Panc1 (cell line): ENCODE results near the gene SLC38A10. TPM values are rescaled to one million over a fixed set of nuclear protein-coding genes. Genes with fewer than 3 reads are reported as not detected.

Source experiments
- ATAC-seq: fragments of 200-7000 bp; cut with Tn5 transposase; 2 replicates; pipeline ENCODE4 v1.9.1; 2020; ENCODE audit warnings: mild to moderate bottlenecking, moderate library complexity
- BruUV-seq: library from RNA; stranded (reverse); fragments of 400-500 nt; replicated peaks from 2 replicates; lab custom pipeline; 2021; lab: Mats Ljungman, UMichigan
- CTCF ChIA-PET: fragments of 300-600 bp; sonication (Branson Sonifier 250); formaldehyde crosslinking; loops from one replicate; lab custom pipeline; 2022; ENCODE audit warnings: antibody characterized with exemption; lab: Charles Lee
- POLR2A ChIA-PET: fragments of 300-600 bp; sonication (Branson Sonifier 250); formaldehyde crosslinking; loops from one replicate; lab custom pipeline; 2022; ENCODE audit warnings: antibody characterized with exemption; lab: Charles Lee
- DNase-seq: peaks from one replicate; pipeline ENCODE4 v3.0.0-alpha.2; 2010; ENCODE audit warnings: low read depth, low spot score
- H3K27ac ChIP-seq: 2 replicates; pipeline ENCODE4 v1.5.1; 2011; ENCODE audit warnings: mild to moderate bottlenecking, low read length, inconsistent platforms
- H3K27me3 ChIP-seq: fragments of 200-500 bp; sonication (Bioruptor generic); 2 replicates; pipeline ENCODE4 v1.6.0; 2014; ENCODE audit warnings: low read length, inconsistent platforms; ENCODE audit not compliant: control insufficient read depth, insufficient read depth
- H3K36me3 ChIP-seq: fragments of 200-500 bp; sonication (Bioruptor generic); 2 replicates; pipeline ENCODE4 v1.5.1; 2014; ENCODE audit warnings: inconsistent platforms, mild to moderate bottlenecking, low read length, moderate library complexity; ENCODE audit not compliant: control insufficient read depth, insufficient read depth
- H3K4me1 ChIP-seq: 2 replicates; pipeline ENCODE4 v1.5.1; 2011; ENCODE audit warnings: inconsistent platforms, mild to moderate bottlenecking, low read length, moderate library complexity; ENCODE audit not compliant: control insufficient read depth, insufficient read depth
- H3K4me3 ChIP-seq, 2 experiments: 2 replicates each; pipeline ENCODE4 v1.5.1; 2011 to 2012; ENCODE audit warnings: low read depth in 2 of 2, low read length in 2 of 2, mild to moderate bottlenecking in 2 of 2, inconsistent platforms in 1 of 2, moderate library complexity in 1 of 2
- H3K9me3 ChIP-seq: fragments of 200-500 bp; sonication (Bioruptor generic); 2 replicates; pipeline ENCODE4 v1.5.1; 2014; ENCODE audit warnings: low read depth, mild to moderate bottlenecking, inconsistent platforms, low read length, moderate library complexity; ENCODE audit not compliant: control insufficient read depth, insufficient read depth
- CTCF ChIP-seq: fragments of 450-650 bp; IDR thresholded peaks from 2 replicates; pipeline ENCODE4 v1.5.1; 2017; ENCODE audit warnings: mild to moderate bottlenecking
- POLR2AphosphoS5 ChIP-seq: IDR thresholded peaks from 2 replicates; pipeline ENCODE4 v1.6.1; 2012; ENCODE audit warnings: mild to moderate bottlenecking, low read depth, low read length, moderate library complexity
- REST ChIP-seq, 2 experiments: IDR thresholded peaks; 2 replicates each; pipeline ENCODE4 v1.6.1; 2011 to 2012; ENCODE audit warnings: low read depth in 2 of 2, control low read depth in 1 of 2, low read length in 1 of 2, mild to moderate bottlenecking in 1 of 2, moderate library complexity in 1 of 2; ENCODE audit not compliant: insufficient read depth in 1 of 2
- SIN3A ChIP-seq: IDR thresholded peaks from 2 replicates; pipeline ENCODE4 v1.6.1; 2012; ENCODE audit warnings: low read depth, mild to moderate bottlenecking, low read length, moderate library complexity, borderline replicate concordance; ENCODE audit not compliant: insufficient read depth
- TCF7L2 ChIP-seq: IDR thresholded peaks from 2 replicates; pipeline ENCODE4 v1.6.1; 2011; ENCODE audit warnings: mild to moderate bottlenecking, low read depth, low read length, inconsistent platforms
- in situ Hi-C: cut with HindIII; loops from 2 replicates; pipeline ENCODE4 v1.10.0; 2016; ENCODE audit warnings: low sequenced_read_pairs, low pct_unique_long_range_greater_than_20kb
- intact Hi-C: fragments of 100-400 bp; cut with micrococcal nuclease; formaldehyde crosslinking; loops from one replicate; pipeline ENCODE4 v1.10.0; 2022; ENCODE audit not compliant: unreplicated experiment
- total RNA-seq: library from RNA; stranded (reverse); gene quantifications from one replicate; pipeline ENCODE4 v1.2.1, GENCODE V29; 2021; ENCODE audit not compliant: unreplicated experiment

SLC38A10 gene
- total RNA-seq, 1 experiment from 2014 or later: 188 TPM

- no peak overlapping the region for H3K27ac ChIP-seq
- ATAC-seq: no peak; the same call in 1 of the 2 replicates
- CTCF ChIA-PET: interaction anchor here (1.6 kb wide), 1 partner anchor 23 kb away, joined by 5 read pairs; no protein-coding TSS in a partner anchor
- no peak for DNase-seq
- TF ChIP-seq POLR2AphosphoS5: no peak
- no peak for TF ChIP-seq TCF7L2
- TF ChIP-seq REST (IDR thresholded peaks at IDR 0.05; ENCODE audit: insufficient read depth in 1 of 2, low read depth in 2 of 2, low read length in 1 of 2): no peak
- BruUV-seq: no TSS peak
- no peaks in the 10 kb centered on the region for H3K9me3 ChIP-seq
- intact Hi-C loops: no loop called here
- H3K36me3 ChIP-seq: no peaks in the 10 kb centered on the region
- H3K27me3 ChIP-seq: no peaks in the 10 kb centered on the region
- POLR2A ChIA-PET: interaction anchor here (1.0 kb wide), 1 partner anchor 76 kb away, joined by 5 read pairs; the partner anchor contains the start of genes NDUFAF8 and TEPSIN
- H3K4me3 ChIP-seq: no peak overlapping the region
- in situ Hi-C loops: no loop called here
- H3K4me1 ChIP-seq: peaks cover 14% of the 10 kb centered on the region
Measured at GRCh38 chr17:81314398-81315081, 19.4 kb upstream of the SLC38A10 start.

GRCh38 chr17:81313776-81314397 is 18.8 kb upstream of the SLC38A10 start:
- in situ Hi-C loops (no loop called here), intact Hi-C loops (no loop called here)
- TF ChIP-seq REST (IDR thresholded peaks at IDR 0.05; ENCODE audit: insufficient read depth in 1 of 2, low read depth in 2 of 2, low read length in 1 of 2) (no peak), SIN3A (no peak), CTCF (no peak), TCF7L2 (no peak), POLR2AphosphoS5 (no peak)
- no peak overlapping the region for H3K27ac ChIP-seq
- H3K36me3 ChIP-seq: no peaks in the 10 kb centered on the region
- CTCF ChIA-PET: interaction anchor here (0.5 to 1.6 kb wide), 2 partner anchors 8 to 22 kb away, joined by 3 to 5 read pairs; no protein-coding TSS in a partner anchor
- no peak for ATAC-seq
- no peaks in the 10 kb centered on the region for H3K27me3 ChIP-seq
- peaks cover 20% of the 10 kb centered on the region for H3K4me1 ChIP-seq
- no TSS peak for BruUV-seq
- no peak for DNase-seq
- no peak overlapping the region for H3K4me3 ChIP-seq
- H3K9me3 ChIP-seq: no peaks in the 10 kb centered on the region
- POLR2A ChIA-PET: interaction anchor here (1.0 kb wide), 1 partner anchor 75 kb away, joined by 5 read pairs; the partner anchor contains the start of genes NDUFAF8 and TEPSIN
